Tibial nerve (tissue), 4 donors: ENCODE data around the gene CMSS1. TPM values are rescaled to one million over a fixed set of nuclear protein-coding genes. Genes with fewer than 3 reads are reported as not detected.
A peak's percentile ranks its signal among the peaks of the same experiment; 100 is the strongest.

Experiments used
- DNase-seq, 2 donors: peaks; one replicate each; pipeline ENCODE4 v3.0.0-alpha.2; 2019; ENCODE audit warnings: low spot score in 2 of 2
- H3K27ac ChIP-seq, 4 donors: fragments of 200-600 bp; sonication (generic) in 3 of 4; one replicate each; pipeline ENCODE4 v1.5.1; 2017 to 2019; ENCODE audit warnings: mild to moderate bottlenecking in 1 of 4
- H3K27me3 ChIP-seq, 2 donors: fragments of 200-600 bp; sonication (generic) in 1 of 2; one replicate each; pipeline versions ENCODE4 v1.5.1 to v1.6.0; 2017 to 2019
- H3K36me3 ChIP-seq, 3 donors: fragments of 200-600 bp; sonication (generic); one replicate each; pipeline ENCODE4 v1.5.1; 2018 to 2019
- H3K4me1 ChIP-seq, 4 donors: fragments of 200-600 bp; sonication (generic) in 3 of 4; one replicate each; pipeline ENCODE4 v1.5.1; 2017 to 2019
- H3K4me3 ChIP-seq, 4 donors: fragments of 200-600 bp; sonication (generic) in 3 of 4; one replicate each; pipeline ENCODE4 v1.5.1; 2017 to 2019; ENCODE audit warnings: mild to moderate bottlenecking in 1 of 4, moderate library complexity in 1 of 4
- H3K9me3 ChIP-seq, 4 donors: fragments of 200-600 bp; sonication (generic) in 3 of 4; one replicate each; pipeline ENCODE4 v1.5.1; 2017 to 2019
- EP300 ChIP-seq, 2 donors: sonication (generic); formaldehyde crosslinking; IDR thresholded peaks; one replicate each; pipeline ENCODE4 v1.6.1; 2017; ENCODE audit warnings: antibody characterized with exemption in 2 of 2, mild to moderate bottlenecking in 1 of 2
- POLR2A ChIP-seq, 2 donors: fragments of 450-650 bp; IDR thresholded peaks; one replicate each; pipeline ENCODE4 v1.6.1; 2017; ENCODE audit warnings: antibody characterized with exemption in 2 of 2, mild to moderate bottlenecking in 2 of 2, moderate library complexity in 2 of 2
- WGBS, 2 donors: methylation state at CpG; one replicate each; pipeline ENCODE4 v1.1.5; 2018; 5-methylcytosine and 5-hydroxymethylcytosine counted together
- total RNA-seq, 4 donors: library from RNA; depleted of rRNA; stranded (reverse); fragments of >200 nt; gene quantifications; one replicate each; pipeline ENCODE4 v1.1.0, GENCODE V29; 2016
- TF ChIP-seq, protein P1 (sequence below), 5 experiments: fragments of 200-600 bp in 3 of 5; fragments of 450-650 bp in 2 of 5; sonication (generic) in 3 of 5; IDR thresholded peaks; one replicate each; pipeline ENCODE4 v1.5.1; 2016 to 2019; ENCODE audit warnings: antibody characterized with exemption in 5 of 5, mild to moderate bottlenecking in 3 of 5, moderate library complexity in 2 of 5

Gene CMSS1
- total RNA-seq, 4 donors from 2014 or later, result 5.5 to 29.1 (median 15.7) TPM

DNA sequence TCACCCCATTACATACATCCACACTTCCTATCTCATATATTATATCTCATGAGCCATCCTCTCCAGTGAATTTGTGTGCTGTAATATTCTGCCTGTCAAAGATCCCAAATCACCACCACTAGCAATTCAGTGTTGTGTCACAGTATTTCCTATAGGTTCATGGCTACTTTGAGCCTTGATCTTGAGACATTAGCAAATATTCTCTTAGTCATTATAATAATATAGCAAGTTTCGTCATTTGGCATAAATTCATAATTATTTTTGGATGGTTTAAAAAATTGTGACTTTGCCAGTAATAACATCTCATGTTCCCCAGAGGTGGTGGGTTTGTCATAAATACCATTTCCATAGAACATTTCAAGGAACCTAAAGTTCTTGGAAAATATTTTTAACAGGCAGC is 47.7 kb downstream of the CMSS1 start:
- TF ChIP-seq, protein P1, sequence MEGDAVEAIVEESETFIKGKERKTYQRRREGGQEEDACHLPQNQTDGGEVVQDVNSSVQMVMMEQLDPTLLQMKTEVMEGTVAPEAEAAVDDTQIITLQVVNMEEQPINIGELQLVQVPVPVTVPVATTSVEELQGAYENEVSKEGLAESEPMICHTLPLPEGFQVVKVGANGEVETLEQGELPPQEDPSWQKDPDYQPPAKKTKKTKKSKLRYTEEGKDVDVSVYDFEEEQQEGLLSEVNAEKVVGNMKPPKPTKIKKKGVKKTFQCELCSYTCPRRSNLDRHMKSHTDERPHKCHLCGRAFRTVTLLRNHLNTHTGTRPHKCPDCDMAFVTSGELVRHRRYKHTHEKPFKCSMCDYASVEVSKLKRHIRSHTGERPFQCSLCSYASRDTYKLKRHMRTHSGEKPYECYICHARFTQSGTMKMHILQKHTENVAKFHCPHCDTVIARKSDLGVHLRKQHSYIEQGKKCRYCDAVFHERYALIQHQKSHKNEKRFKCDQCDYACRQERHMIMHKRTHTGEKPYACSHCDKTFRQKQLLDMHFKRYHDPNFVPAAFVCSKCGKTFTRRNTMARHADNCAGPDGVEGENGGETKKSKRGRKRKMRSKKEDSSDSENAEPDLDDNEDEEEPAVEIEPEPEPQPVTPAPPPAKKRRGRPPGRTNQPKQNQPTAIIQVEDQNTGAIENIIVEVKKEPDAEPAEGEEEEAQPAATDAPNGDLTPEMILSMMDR (IDR thresholded peaks at IDR 0.05), result no peak
- no peak for TF ChIP-seq POLR2A (IDR thresholded peaks at IDR 0.05)
- TF ChIP-seq EP300 (IDR thresholded peaks at IDR 0.05), result no peak
- no peaks in the 10 kb centered on the region for H3K9me3 ChIP-seq
- H3K36me3 ChIP-seq, result peaks cover 0 to 11% (median 0%) of the 10 kb centered on the region in 3 donors
- H3K4me1 ChIP-seq, result peaks cover 0 to 68% (median 19%) of the 10 kb centered on the region in 4 donors
- WGBS, 2 donors, result 61 to 69% methylated on average over 1 of the region's 1 CpG
- no peak overlapping the region for H3K4me3 ChIP-seq
- peak overlapping the region in 1 of 4 donors; percentile 60 for H3K27ac ChIP-seq
- DNase-seq, result no peak
- no peaks in the 10 kb centered on the region for H3K27me3 ChIP-seq

GRCh38 chr3:99866261-99866761 is 48.6 kb downstream of the CMSS1 start:
- peak overlapping the region in 2 of 4 donors; percentile 8 to 60 for H3K27ac ChIP-seq
- H3K27me3 ChIP-seq, result no peaks in the 10 kb centered on the region
- DNase-seq, result no peak
- WGBS, 2 donors, result 28 to 37% methylated on average over 3 of the region's 3 CpGs
- H3K4me1 ChIP-seq, result peaks cover 0 to 74% (median 22%) of the 10 kb centered on the region in 4 donors
- H3K9me3 ChIP-seq, result no peaks in the 10 kb centered on the region
- TF ChIP-seq POLR2A (IDR thresholded peaks at IDR 0.05) (no peak), EP300 (IDR thresholded peaks at IDR 0.05) (no peak)
- TF ChIP-seq, protein P1 (IDR thresholded peaks at IDR 0.05), result no peak
- no peak overlapping the region for H3K4me3 ChIP-seq
- H3K36me3 ChIP-seq, result peaks cover 0 to 11% (median 0%) of the 10 kb centered on the region in 3 donors

GRCh38 chr3:99867594-99868310 is 50.1 kb downstream of the CMSS1 start:
- H3K4me1 ChIP-seq, result peaks cover 0 to 78% (median 24%) of the 10 kb centered on the region in 4 donors
- no peaks in the 10 kb centered on the region for H3K9me3 ChIP-seq
- no peak for DNase-seq
- H3K36me3 ChIP-seq, result peaks cover 0 to 11% (median 0%) of the 10 kb centered on the region in 3 donors
- H3K4me3 ChIP-seq, result no peak overlapping the region
- WGBS, 2 donors, result 76 to 84% methylated on average over 3 of the region's 3 CpGs
- peak overlapping the region in 3 of 4 donors; percentile 24 to 97 (median 90) for H3K27ac ChIP-seq
- H3K27me3 ChIP-seq, result no peaks in the 10 kb centered on the region
- TF ChIP-seq POLR2A (IDR thresholded peaks at IDR 0.05) (no peak), EP300 (IDR thresholded peaks at IDR 0.05) (no peak)
- TF ChIP-seq, protein P1 (IDR thresholded peaks at IDR 0.05), result no peak

DNA sequence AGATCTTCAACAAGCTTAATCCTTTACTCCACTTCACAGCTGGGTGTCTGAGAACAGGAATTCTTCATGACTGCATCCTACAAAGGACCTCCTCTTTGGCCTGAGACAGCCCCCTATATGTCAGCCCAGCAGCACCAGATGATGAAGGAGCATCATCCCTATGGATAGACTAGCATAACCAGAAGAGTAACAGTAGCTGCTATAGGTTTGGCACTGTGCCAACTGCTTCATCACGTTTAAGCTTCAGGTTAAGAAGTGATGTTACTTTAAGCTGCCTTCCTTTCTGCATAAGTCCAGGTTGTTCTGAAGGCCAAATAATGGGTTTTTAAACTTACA is 50.6 kb downstream of the CMSS1 start:
- no peaks in the 10 kb centered on the region for H3K27me3 ChIP-seq
- H3K4me1 ChIP-seq, result peaks cover 0 to 82% (median 24%) of the 10 kb centered on the region in 4 donors
- 6 to 11% methylated on average over 1 of the region's 1 CpG for WGBS, 2 donors
- H3K36me3 ChIP-seq, result peaks cover 0 to 6% (median 0%) of the 10 kb centered on the region in 3 donors
- peak in 1 of 2 donors; percentile 34 for TF ChIP-seq EP300 (IDR thresholded peaks at IDR 0.05)
- TF ChIP-seq, protein P1 (IDR thresholded peaks at IDR 0.05), result no peak
- H3K27ac ChIP-seq, result peak overlapping the region in 3 of 4 donors; percentile 24 to 97 (median 90)
- no peak for DNase-seq
- no peaks in the 10 kb centered on the region for H3K9me3 ChIP-seq
- H3K4me3 ChIP-seq, result no peak overlapping the region

DNA sequence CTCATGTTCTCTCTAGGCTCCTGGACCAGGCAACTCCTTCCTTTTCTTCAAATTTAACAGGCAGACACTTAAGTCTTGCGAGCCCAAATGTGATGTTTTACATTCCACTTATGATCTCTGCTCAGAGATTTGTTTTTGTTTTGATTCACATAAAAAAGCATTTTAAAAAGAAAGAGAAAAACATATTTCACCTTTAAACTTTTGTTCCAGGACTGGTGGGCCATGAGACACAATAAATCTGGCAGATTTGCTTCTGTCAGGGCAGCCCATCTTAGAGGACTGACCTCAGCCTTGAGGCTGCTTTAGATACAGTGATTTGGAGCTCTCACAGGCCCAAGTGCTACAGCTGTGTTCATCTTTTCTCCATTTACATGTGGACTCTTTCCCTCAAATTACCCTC is 52.0 kb downstream of the CMSS1 start:
- Histone ChIP-seq H3K27ac (peak overlapping the region; percentile 17 to 97 (median 57)), H3K4me1 (peaks cover 0 to 81% (median 24%) of the 10 kb centered on the region in 4 donors), H3K4me3 (no peak overlapping the region), H3K27me3 (no peaks in the 10 kb centered on the region), H3K9me3 (no peaks in the 10 kb centered on the region), H3K36me3 (peaks cover 0 to under 1% (median 0%) of the 10 kb centered on the region in 3 donors)
- WGBS, 2 donors, result 50 to 62% methylated on average over 1 of the region's 1 CpG
- no peak for TF ChIP-seq POLR2A (IDR thresholded peaks at IDR 0.05)
- peak in 1 of 2 donors; percentile 21 for TF ChIP-seq EP300 (IDR thresholded peaks at IDR 0.05)
- DNase-seq, result no peak
